GM18519 (cell line): ENCODE data around the gene ERF.
"Not testable (repeated sequence)": the region's sequence is repeated elsewhere in the genome, so short reads cannot be mapped to it uniquely, and the experiment has no call there.

Experiments used
- ATAC-seq: cut with Tn5 transposase; IDR thresholded peaks from one replicate; pipeline ENCODE4 v1.9.1; 2021; ENCODE audit warnings: mild to moderate bottlenecking, moderate library complexity; ENCODE audit not compliant: unreplicated experiment, low FRiP score

Gene ERF

DNA sequence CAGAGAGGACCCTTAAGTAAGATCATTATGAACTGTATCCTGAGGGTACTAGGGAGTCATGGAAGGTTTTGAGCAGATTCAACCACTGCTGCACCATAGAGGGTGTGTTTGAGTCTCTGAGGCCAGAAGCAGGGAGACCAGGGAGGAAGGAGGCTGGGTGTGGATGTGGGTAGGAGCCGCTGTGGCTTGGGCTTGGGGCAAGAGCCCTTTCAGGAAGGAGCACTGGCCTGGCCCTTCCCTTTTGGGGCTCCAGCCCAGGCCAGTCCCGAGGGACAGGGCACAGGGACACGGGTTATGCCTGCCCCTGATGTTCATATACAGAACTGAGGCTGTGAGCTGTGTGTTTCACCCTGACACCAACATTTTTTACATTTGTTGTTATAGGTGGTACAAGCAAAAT is 21.4 kb upstream of the ERF start:
- no peak for ATAC-seq

GRCh38 chr19:42275517-42275916 is 20.6 kb upstream of the ERF start:
- ATAC-seq, result no peak

- no peak for ATAC-seq
These were observed 20.2 kb upstream of the ERF start for GRCh38 chr19:42275103-42275502.

GRCh38 chr19:42274065-42274682 is 19.2 kb upstream of the ERF start:
- ATAC-seq, result no peak

DNA sequence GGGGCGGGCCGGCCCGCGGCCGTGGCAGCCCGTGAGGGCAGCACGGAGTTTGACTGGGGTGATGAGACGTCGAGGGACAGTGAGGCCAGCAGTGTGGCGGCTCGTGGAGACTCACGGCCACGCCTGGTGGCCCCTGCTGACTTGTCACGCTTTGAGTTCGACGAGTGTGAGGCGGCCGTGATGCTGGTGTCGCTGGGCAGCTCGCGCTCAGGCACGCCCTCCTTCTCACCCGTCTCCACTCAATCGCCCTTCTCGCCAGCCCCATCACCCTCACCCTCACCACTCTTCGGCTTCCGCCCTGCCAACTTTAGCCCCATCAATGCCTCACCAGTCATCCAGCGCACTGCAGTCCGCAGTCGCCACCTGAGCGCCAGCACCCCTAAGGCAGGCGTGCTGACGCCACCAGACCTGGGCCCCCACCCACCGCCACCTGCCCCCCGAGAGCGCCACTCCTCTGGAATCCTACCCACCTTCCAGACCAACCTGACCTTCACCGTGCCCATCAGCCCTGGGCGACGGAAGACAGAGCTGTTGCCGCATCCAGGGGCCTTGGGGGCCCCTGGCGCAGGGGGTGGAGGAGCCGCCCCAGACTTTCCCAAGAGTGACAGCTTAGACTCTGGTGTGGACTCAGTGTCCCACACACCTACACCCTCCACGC is 18.6 kb upstream of the ERF start:
- no peak for ATAC-seq

DNA sequence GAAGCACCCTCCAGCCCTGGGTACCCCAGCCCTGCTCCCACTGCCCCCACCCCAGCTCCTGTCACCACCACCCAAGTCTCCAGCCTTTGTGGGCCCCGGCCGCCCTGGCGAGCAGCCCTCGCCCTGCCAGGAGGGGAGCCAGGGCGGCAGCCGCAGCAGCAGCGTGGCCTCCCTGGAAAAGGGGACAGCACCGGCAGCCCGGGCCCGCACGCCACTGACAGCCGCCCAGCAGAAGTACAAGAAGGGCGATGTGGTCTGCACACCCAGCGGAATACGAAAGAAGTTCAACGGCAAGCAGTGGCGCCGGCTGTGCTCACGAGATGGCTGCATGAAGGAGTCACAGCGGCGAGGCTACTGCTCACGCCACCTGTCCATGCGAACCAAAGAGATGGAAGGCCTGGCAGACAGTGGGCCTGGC is 18.1 kb upstream of the ERF start:
- ATAC-seq, result no peak

DNA sequence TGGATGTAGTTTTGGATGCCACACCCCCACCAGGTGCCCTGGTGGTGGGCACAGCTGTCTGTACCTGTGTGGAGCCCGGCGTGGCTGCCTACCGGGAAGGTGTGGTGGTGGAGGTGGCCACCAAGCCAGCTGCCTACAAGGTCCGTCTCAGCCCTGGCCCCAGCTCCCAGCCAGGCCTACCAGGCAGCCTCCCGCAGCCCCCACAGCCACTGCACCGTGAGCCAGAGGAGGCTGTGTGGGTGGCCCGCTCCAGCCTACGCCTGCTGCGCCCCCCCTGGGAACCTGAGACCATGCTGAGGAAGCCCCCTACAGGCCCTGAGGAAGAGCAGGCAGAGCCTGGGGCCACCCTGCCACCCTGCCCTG is 17.6 kb upstream of the ERF start:
- ATAC-seq, result no peak

DNA sequence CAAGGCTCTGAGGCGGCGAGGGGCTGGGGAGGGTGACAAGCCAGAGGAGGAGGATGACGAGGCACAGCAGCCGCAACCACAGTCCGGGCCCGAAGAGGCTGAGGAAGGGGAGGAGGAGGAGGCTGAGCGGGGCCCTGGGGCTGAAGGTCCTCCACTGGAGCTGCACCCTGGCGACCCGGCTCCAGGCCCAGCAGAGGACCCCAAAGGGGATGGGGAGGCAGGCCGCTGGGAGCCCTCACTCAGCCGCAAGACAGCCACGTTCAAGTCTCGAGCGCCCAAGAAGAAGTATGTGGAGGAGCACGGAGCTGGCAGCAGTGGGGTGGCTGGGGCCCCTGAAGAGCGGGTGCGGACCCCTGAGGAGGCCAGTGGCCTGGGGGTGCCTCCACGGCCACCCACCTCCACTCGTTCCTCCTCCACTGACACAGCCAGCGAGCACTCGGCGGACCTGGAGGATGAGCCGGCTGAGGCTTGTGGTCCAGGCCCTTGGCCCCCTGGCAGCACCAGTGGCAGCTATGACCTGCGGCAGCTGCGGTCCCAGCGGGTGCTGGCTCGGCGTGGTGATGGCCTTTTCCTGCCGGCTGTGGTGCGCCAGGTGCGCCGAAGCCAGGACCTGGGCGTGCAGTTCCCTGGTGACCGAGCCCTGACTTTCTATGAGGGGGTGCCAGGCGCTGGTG is 17.1 kb upstream of the ERF start:
- ATAC-seq, result no peak

GRCh38 chr19:42271045-42271419 is 16.1 kb upstream of the ERF start:
- ATAC-seq, result no peak

DNA sequence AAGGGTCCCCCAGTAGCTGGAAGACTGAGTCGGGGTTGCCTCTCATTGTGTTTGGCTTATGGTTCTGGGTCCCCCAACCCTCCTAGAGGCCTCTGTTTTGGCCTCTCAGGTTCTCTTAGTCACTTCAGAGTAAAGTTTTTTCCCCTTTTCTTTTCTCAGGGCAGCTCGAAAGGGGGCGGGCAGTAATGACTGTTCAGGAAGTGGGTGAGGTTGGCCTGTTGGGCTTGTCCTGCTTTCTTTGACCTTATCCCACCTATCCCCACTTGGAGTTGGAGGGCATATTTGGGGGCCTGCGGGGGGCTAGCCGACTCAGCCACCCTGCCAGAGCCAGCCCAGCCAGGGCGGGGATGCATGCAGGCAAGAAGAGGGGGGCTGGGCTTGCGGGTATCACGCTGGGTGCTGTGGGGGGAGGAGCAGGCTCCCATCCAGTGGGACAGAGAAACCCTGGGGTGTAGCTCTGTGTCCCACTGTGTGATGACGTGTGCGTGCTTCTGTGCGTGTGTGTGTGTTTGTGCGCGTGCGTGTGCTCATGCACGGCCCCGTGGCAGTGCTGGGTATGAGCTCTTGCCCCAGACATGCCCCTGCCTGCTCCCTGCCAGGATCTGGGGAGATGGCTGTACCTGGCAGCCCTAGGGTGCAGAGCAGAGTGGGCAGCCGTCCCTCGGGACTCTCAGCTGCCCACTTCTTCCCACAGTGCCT is 15.6 kb upstream of the ERF start:
- ATAC-seq, result no peak

DNA sequence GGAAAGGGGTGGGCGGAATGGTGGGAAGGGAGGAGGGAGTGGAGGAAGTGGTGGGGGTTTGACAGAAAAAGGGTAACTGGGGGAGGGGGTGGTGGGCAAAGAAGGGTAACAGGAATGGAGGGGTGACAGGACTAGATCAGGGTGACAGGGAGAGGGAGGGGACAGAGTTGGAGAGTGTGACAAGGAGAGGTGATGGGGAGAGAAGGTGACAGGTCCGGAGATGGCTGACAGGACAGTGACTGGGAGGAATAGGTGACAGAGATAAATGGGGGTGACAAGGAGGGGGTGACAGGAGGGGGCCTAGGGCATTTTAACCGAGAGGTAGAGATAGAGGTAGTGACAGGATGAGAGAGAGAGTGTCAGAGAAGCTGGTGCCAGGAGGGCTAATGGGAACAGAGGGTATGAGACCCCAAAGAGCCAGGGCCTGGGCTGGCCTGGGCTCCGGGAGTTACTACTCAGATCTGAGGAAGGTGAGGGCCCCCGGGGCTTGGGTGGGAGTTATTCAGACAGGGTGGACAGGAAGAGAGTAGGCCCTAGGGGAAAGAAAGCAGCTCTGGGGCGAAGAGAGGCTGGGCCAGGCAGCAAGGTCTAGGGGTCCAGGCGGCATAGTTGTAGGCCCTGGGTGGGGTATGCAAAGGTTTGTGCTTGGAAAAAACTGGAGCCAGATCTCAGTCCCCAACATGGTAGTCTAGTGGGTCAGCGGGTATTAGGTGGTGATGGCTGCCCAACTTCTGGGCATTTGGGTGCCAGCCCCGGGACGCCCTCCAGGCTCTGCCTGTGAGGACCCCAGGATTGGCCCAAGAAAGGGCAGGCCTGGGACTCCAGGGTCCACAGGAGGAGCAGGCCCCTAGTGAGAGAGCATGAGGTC is 14.8 kb upstream of the ERF start:
- no peak for ATAC-seq

GRCh38 chr19:42268704-42269477 is 14.0 kb upstream of the ERF start, which contains the start of gene CIC:
CIC (plus strand) TSS chr19:42269252; CDS start chr19:42271784, 2,532 bp downstream.
- peak; percentile 64 for ATAC-seq

- peak; percentile 35 for ATAC-seq
These were observed 13.3 kb upstream of the ERF start for GRCh38 chr19:42268142-42268703.

- no peak for ATAC-seq
These were observed 12.8 kb upstream of the ERF start for GRCh38 chr19:42267644-42268141.

DNA sequence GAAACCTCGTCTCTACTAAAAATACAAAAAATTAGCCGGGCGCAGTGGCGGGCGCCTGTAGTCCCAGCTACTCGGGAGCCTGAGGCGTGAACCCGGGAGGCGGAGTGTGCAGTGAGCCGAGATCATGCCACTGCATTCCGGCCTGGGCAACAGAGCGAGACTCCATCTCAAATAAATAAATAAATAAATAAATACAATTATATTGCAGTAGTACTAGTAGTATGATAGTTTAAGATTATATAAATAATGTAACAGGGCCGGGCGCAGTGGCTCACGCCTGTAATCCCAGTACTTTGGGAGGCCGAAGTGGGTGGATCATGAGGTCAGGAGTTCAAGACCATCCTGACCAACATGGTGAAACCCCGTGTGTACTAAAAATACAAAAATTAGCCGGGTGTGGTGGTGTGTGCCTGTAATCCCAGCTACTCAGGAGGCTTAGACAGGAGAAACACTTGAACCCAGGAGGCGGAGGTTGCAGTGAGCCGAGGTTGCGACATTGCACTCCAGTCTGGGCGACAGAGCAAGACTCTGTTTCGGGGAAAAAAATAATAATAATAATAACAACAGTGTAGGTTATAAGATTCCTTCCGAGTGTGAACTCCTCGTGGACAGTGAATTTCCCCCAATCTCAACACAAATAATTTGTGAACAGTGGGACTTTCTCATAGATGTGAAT is 12.1 kb upstream of the ERF start:
- not testable (repeated sequence) for ATAC-seq

DNA sequence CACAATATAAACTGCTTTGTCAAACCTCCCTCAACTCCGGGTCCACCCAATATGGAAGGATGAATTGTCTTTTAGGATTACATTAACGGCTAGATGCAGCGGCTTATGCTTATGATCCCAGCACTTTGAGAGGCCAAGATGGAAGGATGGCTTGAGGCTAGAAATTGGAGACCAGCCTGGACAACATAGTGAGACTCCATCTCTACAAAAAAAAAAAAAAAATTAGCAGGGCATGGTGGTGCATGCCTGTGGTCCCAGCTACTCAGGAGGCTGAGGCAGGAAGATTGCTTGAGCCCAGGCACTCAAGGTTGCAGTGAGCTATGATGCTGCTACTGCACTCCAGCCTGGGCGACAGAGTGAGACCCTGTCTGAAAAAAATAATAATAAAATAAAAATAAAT is 11.2 kb upstream of the ERF start:
- ATAC-seq, result not testable (repeated sequence)

GRCh38 chr19:42261763-42262162 is 6.8 kb upstream of the ERF start:
- ATAC-seq, result no peak

DNA sequence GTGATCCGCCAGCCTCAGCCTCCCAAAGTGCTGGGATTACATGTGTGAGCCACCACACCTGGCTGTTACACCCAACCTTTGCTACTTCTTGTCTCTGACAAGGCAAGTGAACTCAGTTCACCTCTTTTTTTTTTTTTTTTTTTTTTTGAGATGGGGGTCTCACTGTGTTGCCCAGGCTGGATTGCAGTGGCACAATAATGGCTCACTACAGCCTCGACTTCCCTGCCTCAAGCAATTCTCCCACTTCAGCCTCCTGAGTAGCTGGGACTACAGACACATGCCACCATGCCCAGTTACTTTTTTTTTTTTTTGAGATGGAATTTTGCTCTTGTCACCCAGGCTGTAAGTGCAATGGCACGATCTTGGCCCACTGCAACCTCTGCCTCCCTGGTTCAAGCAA is 2.9 kb upstream of the ERF start:
- not testable (repeated sequence) for ATAC-seq
